ENCODE measurements around the gene SFR1.

GRCh38 chr10:104085801-104086400 lies 36.1 kb upstream of the SFR1 start, which contains the start of gene COL17A1:
- TF ChIP-seq CTCF (IDR thresholded peaks at IDR 0.05; ENCODE audit: low read depth, low read length, missing input control) (no peak), FOXA1 (IDR thresholded peaks at IDR 0.05) (no peak), EGR1 (IDR thresholded peaks at IDR 0.05; ENCODE audit: low read depth in 2 of 2) (no peak), REST (IDR thresholded peaks at IDR 0.05) (no peak), SP1 (IDR thresholded peaks at IDR 0.05) (no peak), MAX (IDR thresholded peaks at IDR 0.05) (no peak), YY1 (IDR thresholded peaks at IDR 0.05) (no peak), RAD21 (IDR thresholded peaks at IDR 0.05) (no peak)
- TF ChIP-seq, protein P1, sequence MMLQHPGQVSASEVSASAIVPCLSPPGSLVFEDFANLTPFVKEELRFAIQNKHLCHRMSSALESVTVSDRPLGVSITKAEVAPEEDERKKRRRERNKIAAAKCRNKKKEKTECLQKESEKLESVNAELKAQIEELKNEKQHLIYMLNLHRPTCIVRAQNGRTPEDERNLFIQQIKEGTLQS (IDR thresholded peaks at IDR 0.05), result no peak
